Non-pigmented ciliary epithelial cell (primary cell): Measurements from ENCODE around the gene HOXA7.

Experiments
- DNase-seq: peaks from one replicate; pipeline ENCODE4 v3.0.0-alpha.2; 2010; ENCODE audit warnings: low read depth

Gene HOXA7

DNA sequence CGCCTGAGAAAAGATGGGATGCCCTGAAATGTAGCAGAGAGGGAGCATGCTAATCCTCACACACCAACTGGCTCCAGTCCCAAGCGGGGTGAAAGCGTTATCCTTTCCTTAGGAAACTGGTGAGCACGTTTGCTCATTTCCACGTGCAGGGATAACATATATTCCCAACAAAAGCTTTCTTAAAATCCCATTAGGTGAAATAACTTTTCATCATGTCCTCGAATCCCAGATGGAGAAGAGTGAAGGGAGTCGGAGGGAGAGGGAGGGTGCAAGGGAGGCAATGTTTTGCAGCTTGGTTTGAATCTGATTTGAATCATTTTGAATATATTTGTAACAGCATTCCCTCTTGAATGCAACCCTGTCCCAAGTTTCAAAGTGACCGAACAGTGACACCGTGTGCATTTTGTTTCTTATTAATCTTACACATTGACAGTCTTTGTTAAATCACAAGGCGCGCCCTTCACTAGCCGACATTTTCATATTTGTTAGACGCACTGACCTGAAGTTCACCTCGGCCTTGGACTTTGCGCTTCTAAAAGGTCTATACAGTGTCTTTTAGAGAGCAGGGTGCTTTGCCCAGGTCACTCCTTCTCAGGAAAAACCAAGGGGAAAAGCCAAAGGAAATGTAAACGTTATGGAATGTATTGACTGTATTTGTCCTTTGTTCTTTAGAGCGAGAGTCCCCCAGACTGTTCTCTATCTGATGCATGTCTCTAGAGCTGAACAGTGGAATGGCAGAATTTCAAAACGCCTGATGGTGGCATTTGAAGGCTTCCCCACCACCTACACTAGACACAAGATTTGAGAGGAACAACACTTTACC, 22.9 kb downstream of the HOXA7 start:
- DNase-seq, result no peak

DNA sequence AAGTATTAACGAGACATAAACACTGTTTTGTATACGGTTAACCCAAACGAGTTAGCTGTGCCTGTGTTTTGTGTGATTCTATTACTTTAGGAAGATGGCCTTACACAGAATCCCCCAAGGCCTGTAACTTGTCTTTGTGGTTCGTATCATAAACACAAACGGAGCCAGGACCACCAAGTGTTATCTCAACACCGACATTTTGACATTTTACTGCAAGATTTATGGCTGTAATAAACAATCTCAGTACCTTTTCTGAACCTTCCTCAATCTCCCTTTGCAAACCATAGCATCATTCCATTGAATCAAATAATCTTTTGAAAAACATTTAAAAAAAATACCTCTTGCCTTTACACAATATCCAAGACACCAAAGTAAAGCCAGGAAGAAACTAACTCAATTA, 23.5 kb downstream of the HOXA7 start:
- no peak for DNase-seq

DNA sequence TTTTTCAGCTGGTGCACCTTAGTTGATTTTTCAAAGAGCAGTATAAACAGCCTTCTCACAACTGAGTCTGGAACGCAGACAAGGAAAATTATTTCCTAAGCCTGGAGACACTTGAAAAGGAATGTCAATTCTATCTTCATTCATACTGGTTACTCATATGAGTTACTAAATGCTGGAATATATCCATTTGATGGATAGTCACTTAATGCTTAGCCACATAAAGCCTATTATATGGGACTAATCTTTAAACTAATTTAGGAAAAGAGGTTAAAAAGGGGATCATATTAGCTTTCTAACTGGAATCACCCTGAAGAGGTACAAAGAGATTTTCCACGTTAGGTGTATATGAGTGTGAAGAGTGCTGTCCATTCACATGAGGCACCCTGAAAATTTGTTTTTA, 24.3 kb downstream of the HOXA7 start:
- DNase-seq, result no peak

DNA sequence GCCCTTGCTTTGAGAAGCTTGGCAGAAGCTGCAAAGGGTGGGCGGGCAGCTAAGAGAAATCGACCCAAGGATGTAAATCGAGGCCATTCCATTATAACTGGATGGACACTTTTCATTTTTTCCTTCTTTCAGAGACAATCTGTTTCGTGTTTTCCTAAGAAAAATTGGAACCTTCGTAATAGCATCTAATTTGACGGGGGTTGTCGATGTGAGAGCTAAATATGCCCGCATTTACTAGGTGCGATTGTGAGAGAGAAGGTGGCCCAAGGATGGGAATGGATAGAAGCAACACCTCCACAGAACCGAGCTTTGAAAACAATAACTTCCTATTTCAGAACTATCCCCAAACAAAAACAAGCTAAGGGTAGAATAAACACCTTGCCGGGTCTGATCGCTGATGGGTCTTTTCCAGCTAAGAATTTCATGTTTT, 25.1 kb downstream of the HOXA7 start:
- no peak for DNase-seq

DNA sequence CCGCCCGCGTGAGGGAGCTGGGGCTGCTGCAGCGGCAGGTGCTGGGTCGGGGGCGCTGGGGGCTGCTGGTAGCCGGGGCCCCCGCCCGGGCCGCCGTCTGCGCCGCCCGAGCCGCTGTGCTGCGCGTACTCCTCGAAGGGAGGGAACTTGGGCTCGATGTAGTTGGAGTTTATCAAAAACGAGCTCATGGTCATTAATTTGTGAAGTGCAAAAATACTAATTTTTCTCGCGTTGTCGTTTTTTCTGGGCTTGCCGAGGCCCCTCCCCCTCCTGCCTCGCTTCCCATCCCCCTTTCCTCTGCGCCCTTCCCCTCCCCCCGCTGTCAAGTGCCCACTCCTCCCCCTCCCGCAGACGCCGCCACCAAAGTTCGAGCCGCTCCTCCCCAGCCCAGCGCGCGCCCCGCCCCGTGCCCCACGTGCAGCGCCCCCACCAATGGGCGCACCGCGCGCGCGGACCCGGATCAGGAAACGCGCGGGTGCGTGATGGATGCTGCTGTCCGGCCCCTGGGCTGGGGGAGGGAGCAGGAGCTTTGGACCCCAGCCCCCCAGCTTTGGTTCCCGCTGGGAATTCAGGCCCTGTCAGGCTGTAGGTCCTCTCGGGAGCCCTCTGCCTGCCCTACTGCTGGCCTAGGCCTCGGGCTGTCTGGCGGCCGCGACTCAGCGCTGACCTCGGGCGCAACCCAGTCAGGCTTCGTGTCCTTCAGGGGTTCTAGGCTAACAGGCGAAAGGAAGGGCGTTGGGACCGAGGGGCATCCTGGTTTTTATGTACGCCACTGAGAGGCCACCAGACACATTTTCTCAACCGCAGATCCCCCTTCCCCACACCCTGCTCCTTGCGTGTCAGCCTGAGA, 25.7 kb downstream of the HOXA7 start, which contains the start of gene HOXA4:
TSS of gene HOXA4 (minus strand) at position 218 of the 850 bp plus-strand sequence. CDS start at position 194, 24 bp downstream.
- DNase-seq, result no peak

DNA sequence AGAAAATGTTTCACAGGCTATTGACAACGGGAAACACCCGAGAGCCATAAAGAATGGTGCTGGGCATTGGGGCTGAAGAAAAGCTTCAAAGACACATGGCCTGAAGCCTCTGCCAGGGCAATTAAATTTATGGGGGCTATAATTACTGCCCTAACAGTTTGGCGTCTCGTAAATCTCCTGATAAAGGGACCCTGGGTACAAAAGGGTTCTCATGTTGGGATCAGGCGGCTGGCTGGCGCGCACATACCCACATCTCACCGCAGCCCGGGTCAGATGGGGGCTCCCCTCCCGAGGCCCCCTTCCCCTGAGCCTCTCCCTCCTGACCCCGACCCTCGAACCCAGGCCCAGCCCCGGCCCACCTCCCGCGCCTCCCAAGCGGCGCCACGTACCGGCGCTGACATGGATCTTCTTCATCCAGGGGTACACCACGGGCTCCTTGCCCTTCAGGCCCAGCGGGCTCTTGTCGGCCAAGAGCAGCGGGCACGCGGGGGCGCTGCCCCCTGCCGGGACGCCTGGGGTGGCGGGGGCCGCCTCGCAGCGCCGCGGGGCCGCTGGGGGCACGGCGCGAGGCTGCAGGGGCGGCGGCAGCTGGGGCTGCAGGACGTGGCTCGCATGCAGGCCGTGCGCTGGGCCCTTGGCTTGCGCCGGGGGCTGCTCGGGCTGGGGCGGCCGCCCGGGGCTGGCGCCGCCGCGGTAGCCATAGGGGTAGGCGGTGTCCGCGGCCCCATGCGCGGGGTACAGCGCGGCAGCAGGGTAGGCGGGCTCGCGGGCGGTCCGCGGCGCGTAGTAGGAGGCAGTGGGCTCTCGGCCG, 26.5 kb downstream of the HOXA7 start:
- no peak for DNase-seq

DNA sequence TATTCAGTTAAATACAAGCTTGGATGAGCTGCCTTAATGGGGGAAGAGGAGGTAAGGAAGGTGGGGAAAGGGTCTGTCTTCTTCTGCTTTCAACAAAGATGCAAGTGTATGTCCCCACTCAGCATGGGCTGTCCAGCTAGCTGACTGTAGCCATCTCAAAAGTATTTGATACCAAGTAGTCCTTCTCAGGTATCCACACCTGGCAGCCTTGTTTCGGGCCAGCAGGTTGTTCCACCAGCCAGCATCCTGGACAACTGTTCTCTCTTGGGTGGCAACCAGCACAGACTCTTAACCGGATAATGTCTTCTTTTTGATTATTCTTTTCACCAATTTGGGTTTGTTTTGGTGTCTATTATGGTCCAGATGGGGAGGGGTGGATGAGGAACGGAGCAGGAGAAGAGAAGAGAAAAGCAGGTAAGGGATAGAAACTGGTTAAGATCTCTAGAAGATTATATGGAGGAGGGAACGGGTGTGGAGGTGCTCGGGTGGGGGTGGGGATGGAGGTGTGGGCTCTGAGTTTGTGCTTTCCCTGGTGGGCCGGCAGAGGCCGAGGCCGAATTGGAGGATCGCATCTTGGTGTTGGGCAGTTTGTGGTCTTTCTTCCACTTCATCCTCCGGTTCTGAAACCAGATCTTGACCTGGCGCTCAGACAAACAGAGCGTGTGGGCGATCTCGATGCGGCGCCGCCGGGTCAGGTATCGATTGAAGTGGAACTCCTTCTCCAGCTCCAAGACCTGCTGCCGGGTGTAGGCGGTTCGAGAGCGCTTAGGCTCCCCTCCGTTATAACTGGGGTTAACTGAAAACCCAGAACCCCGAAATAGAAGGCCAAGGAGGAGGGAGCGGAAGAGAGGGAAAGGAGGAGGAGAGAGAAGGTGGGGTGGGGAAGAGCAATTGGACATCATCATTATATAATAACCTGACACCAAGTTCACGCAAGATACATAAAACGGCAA, 27.4 kb downstream of the HOXA7 start:
- no peak for DNase-seq

DNA sequence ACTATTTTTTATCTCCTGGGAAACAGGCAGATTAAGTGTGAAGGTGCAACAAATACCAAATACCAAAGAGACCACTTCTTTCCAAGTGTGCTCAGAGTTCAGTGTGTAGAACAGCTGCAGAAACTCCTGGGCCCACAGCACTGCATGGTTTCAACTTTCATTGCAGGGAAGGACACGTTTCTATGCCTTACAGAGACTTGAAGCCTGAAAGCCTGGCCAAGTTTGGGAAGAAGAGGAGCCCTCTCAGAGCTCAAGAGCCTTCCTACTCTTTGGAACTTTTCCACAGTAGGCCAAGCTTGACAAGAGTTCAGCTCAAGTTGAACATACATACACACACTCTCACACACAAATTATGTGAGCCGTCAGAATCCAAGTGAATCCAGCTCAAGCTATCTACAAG, 28.4 kb downstream of the HOXA7 start:
- no peak for DNase-seq

DNA sequence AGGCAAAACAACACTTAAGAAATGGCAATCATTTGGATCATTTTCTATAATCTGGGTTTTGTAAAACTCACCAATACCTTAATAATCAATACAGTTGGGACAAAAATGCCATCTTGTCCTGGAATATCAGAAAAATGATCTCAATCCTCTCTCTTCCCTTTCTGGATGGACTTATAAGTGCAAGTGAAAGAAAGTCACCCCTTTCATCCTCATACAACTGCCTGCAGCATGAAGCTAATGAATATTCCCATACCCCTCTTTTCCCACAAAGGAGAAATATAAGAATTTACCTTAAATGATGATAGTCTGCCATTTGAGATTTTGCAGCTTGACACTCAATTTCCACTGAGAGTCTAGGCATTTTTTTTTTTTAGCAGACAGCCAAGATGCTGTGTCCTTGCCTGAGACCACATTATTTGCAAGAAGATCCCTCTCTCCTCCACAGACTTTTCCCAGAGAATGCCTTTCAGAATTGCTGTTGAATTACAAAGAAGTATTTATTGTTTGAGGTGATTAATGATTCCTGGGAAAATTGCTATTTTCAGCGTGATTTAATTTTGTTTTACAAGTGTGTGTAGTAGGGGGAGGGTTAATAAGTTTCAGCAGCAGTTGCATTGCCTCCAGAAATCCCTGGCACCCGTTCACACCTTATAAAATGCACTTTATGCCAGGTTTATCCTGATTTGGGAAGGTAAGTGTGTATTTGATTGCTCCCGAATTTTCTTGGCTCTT, 29.7 kb downstream of the HOXA7 start:
- DNase-seq, result no peak

DNA sequence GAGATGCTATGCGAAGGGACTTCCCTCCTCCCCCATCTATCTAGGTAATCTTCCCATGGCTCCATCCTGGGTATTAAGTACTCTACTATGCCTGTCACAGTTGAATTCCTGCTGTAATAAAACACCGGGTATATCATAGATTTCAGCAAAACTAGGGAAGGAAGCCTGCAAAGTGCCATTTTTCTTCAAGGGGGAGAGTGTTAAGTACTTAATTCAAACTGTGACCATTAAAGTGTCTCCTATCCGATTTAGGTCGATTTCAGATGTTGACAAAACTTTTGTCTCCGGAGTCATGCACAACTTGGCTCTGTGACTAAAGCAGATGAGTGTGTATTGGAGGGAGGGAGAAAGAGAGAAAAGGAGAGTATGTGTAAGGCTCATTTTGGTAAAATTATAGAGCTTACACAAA, 30.5 kb downstream of the HOXA7 start:
- no peak for DNase-seq

DNA sequence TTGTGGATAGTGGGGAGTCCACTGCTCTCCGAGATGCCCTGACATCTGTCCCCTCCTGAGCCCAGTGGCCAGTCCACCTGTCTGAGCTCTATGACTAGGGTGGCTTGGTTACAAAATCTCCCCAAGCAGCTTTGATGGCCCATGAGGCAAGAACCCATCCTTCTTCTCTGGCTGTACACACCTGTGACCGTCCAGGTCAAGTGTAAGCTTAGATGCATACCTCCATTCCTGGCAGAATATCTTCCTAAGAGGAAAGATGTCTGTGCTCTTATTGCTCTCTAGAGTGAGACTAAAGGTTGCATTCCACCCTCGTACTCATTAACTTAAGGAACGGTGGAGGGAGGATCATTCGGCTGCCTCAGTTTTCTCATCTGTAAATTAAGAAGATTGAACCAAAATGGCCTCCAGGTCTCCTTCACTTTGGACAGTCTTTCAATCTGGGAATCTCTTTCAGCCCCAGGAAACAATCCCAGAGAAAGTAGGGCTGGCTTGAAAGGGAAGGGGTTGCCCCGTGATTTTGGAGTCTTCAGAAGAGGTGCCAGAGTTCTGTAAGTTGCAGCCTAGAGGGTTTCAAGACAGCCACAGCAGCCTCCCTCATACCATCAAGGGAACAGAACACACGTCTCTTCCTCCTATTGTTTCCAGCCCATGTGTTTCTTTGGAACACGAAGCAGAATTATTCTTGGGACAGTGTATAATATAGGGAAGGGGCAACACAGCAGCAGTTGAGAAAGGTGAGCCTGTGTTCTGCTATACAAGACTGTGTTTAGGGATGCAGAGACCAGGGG, 31.4 kb downstream of the HOXA7 start:
- DNase-seq, result no peak

DNA sequence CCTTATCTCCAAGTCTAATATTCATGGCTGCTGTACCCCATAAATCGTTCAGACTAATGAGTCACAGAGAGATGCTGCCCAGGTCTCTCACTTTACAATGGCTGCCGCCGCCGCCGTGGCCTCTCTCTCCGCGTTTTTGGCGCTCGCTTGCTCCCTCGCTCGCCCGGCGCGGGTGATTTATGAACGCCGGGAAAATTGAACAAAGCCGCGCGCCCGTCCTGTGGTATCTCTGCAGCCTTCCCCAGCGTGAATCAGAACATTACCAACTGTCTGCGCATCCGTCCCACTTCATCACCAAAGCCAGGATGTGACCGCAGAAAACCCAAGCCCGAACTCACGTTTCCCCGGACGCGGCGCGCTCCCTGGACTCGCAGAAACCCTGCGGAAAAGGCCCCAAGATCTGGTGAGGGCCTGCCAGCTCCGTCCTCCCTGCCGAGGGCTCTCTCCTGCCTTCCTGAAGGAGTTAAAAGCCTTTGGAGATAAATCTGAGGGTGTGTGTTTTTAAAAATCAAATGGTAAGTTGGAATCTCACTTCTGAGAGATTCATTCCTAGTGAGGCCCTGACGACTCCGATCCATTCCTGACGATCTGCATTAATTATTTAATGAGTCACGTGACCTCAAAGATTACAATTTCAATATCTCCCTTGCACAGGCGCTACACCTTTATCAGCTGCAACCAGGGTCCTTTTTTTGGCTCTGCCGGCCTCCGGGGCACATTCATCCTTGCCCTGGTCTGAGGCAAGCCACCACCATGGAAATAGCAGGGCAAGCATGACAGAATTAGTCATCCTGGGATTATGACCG, 32.2 kb downstream of the HOXA7 start:
- no peak for DNase-seq

DNA sequence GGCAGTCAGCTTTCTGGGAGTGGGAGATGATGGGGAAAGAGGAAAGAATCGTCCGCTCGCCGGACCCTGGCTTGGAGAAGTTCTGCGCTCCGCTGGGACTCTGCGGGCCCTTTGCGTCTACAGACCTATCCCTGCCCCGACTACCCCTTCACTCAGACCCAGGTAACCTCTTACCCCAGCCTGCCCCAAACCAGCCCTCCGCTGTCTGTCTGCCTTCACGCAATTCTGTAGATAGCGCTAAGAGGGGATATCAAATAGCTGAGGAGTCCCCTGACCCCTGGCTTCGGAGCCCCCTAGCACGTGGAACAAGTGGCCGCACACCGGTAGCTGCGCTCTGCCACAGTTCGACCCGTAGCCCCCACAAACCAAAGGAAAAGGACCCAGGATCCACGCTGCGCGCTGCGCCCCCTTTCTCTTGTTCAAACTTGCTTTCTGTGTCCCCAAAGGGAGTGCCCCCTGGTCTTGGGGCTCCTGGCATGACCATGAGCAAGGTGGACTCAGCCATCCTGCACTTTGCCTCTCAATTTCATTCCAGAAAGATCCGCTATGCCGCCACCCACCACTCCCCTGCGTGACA, 32.9 kb downstream of the HOXA7 start:
- DNase-seq, result no peak

DNA sequence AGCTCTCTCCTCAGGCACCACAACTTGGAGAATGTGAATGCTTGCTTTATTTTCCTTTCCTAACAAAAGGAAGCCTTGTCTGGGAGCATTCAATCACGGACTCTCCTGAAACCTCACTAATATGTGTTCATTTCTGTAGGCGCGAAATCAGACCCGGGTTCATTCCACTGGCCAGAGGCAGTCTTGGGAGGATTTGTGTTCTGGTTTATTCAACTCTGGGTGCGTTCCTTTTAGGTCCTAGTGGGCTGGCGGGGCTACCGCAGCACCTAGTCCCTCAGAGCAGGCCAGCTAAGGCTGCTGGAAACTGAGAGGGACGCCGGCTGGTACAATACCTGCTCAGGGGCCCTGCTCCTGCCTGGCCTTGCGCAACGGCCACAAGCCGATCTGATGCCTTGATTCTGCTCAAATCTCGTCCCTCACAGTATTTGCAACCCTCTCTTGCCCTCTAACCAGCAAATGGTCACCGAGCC, 33.4 kb downstream of the HOXA7 start:
- no peak for DNase-seq

DNA sequence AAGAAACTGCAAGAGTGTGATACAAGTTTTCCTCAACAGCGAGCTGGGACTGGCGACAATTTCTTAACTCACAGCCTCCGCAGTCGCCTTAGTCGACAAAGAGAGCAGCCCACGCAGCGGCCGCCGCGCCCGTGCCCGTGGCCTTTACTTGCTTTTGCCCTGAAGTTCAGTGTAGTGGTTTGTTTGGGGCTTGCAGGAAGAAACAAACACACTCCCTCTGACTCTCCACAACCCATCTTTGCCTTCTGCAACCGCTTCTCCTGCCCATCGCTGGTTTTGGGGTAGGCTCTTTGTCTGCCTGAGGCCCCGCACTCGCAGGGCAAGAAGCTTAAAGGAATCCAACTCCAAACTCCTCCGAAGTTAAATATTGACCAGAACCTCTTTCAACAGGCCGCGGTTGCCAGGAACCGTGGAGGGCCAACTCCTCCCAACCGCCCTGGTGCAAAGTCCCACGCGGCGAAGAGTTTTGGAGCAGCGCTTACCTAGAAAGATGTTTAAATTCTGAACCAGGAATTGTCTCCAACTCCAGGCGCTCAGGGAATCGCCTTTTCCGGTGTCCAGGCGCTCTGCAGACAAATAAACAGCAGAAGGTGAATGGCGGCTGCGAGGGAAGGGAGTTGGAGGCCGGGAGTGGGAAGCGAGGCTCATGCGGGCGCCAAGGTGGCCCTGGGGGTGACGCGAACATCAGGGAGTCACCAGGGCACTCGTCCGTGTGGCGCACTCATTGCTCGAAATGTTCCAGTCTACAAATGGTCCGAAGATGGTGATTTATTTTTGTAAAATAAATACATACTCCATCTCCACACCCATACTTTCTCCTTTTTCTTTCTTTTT, 34.2 kb downstream of the HOXA7 start:
- DNase-seq, result no peak

DNA sequence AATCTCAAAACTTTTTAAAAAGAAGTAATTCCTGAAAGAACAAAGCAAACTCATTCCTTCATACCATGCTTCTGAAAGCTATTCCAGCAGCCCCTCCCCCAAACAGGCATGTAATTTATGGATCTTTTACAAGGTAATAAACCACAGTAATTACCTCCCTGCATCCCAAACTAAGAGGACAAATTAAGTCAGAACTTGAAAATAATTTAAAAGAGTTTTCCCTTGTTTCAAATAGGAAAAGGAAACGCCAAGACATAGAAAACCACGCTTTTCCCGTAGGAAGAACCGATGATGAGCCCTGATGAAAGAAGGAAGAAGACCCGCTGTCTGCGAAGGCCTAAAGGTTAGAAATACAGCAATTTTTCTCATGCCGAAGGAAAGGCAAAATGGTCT, 34.8 kb downstream of the HOXA7 start:
- no peak for DNase-seq

DNA sequence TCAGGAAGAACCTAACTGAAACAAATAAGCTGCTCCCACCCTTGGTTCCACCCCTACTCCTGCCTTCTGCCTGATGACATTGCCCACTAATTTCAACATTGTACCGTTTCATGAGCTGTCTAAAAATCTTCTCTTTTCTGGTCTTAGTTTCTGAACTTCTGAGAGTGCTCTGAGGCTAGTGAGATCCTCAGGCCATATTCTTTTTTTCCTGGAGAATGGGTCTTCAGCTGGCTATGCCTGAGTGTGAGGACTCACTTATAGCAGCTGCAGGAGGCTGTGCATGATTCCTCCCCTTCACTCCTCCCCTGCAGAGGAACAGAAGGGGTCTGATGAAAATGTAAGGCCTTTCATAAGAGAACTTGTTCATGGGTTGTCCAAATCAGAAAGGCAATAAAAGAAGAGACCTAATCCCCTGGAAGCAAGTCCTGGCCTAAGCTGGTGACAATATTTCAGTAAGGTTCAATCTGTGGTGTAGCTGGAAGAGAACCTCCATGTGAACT, 37.0 kb downstream of the HOXA7 start:
- no peak for DNase-seq
